Mesodermal cell (in vitro differentiated cells): ENCODE results near the gene DMRT1.

Experiments
- H3K27ac ChIP-seq: 2 replicates; pipeline ENCODE4 v1.7.0; 2013; ENCODE audit warnings: mild to moderate bottlenecking, low read depth, low read length, moderate library complexity; ENCODE audit not compliant: severe bottlenecking
- H3K36me3 ChIP-seq: 2 replicates; pipeline ENCODE4 v1.7.1; 2013; ENCODE audit warnings: mild to moderate bottlenecking, low read length, moderate library complexity; ENCODE audit not compliant: control insufficient read depth, insufficient read depth
- H3K4me1 ChIP-seq: one replicate; pipeline ENCODE4 v1.7.1; 2013; ENCODE audit warnings: mild to moderate bottlenecking, low read length; ENCODE audit not compliant: insufficient read depth, control insufficient read depth, poor library complexity, severe bottlenecking
- H3K4me3 ChIP-seq: 2 replicates; pipeline ENCODE4 v1.7.0; 2013; ENCODE audit warnings: low read length, control low read depth, mild to moderate bottlenecking; ENCODE audit not compliant: insufficient read depth, poor library complexity, severe bottlenecking; ENCODE audit errors: extremely low read depth
- H3K9me3 ChIP-seq: 2 replicates; pipeline ENCODE4 v1.7.1; 2013; ENCODE audit warnings: mild to moderate bottlenecking, low read length, moderate library complexity; ENCODE audit not compliant: control insufficient read depth
- WGBS, 2 experiments: methylation state at CpG; one replicate each; pipeline ENCODE4 v1.1.5; 2013; ENCODE audit warnings: missing lambda C conversion rate in 2 of 2; ENCODE audit not compliant: insufficient coverage in 2 of 2; 5-methylcytosine and 5-hydroxymethylcytosine counted together

Gene DMRT1

DNA sequence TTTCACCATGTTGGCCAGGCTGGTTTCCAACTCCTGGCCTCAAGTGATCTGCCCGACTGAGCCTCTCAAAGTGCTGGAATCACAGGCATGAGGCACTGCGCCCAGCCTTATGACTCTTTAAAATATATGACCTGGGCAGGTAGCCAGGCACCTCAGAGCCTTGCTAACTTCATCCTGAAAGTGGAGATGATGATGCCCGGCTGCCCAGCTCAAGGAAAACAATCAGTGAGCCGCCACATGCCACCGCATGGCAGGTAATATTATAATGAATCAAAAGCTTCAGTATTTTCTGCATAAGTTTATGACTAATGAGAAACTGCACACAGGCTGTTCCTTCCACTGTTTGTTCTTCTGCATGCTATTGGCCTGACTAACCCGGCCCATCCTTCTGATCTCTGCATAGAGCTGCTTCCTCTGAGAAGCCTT lies 30.4 kb upstream of the DMRT1 start:
- WGBS, 2 experiments: 81 to 82% methylated on average over 3 to 4 of the region's 6 CpGs
- Histone ChIP-seq H3K27ac (no peak overlapping the region), H3K4me1 (no peaks in the 10 kb centered on the region), H3K4me3 (no peak overlapping the region), H3K9me3 (no peaks in the 10 kb centered on the region), H3K36me3 (no peaks in the 10 kb centered on the region)

DNA sequence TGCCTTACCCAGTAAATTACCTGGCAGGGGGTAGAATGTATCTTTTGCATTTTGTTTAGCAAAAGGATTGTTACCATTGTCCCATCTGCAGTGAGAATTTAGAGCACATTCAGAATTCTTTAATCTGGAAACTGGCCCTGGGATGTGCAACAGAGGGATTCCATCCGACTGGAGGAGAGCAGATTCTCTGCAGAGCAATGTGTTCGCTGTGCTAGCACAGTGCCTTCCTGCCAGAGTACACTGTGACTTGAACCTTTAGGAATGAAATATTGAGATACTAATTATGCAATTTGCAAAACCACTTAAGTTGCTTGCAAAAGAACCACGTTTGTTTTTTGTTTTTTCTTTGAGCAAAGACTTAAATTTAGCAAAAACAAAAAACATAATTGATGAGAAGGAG lies 22.5 kb upstream of the DMRT1 start:
- Histone ChIP-seq H3K4me1 (no peaks in the 10 kb centered on the region), H3K9me3 (no peaks in the 10 kb centered on the region), H3K27ac (no peak overlapping the region), H3K36me3 (no peaks in the 10 kb centered on the region), H3K4me3 (no peak overlapping the region)
- 64 to 94% methylated on average over 2 of the region's 3 CpGs for WGBS, 2 experiments

GRCh38 chr9:826500-827280 lies 14.8 kb upstream of the DMRT1 start:
- 78 to 81% methylated on average over 10 to 24 of the region's 26 CpGs for WGBS, 2 experiments
- Histone ChIP-seq H3K4me1 (no peaks in the 10 kb centered on the region), H3K27ac (no peak overlapping the region), H3K4me3 (no peak overlapping the region), H3K9me3 (no peaks in the 10 kb centered on the region), H3K36me3 (no peaks in the 10 kb centered on the region)

DNA sequence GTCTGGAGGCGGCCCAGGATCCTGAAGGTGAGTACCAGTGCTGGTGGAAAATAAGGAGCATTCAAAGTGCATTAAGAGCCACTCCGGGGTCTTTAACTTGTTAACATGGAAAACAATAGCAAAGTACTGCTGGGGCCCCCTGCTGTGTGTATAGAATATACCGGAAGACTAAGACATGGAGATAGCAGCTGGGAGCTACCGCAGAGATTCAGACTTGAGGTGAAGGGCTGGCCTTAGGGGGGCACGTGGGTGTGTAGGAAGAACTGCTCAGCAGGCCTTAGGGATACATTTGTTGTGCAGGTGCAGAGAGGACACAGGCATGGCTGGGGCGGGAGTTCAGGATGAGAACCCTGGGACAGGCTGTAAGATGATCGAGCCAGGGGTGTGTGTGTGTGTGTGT lies 1.2 kb upstream of the DMRT1 start:
- H3K4me3 ChIP-seq: no peak overlapping the region
- 1 to 2% methylated on average over 6 of the region's 7 CpGs for WGBS, 2 experiments
- no peak overlapping the region for H3K27ac ChIP-seq

GRCh38 chr9:842635-843426 lies 1.3 kb downstream of the DMRT1 start:
- no peaks in the 10 kb centered on the region for H3K36me3 ChIP-seq
- H3K4me1 ChIP-seq: peaks cover 3% of the 10 kb centered on the region
- H3K9me3 ChIP-seq: no peaks in the 10 kb centered on the region
- H3K4me3 ChIP-seq: no peak overlapping the region
- no peak overlapping the region for H3K27ac ChIP-seq
- 2 to 3% methylated on average over 49 to 55 of the region's 61 CpGs for WGBS, 2 experiments

More for the DNA sequence above, 1.2 kb upstream of the DMRT1 start:
- Histone ChIP-seq H3K4me1 (peaks cover 3% of the 10 kb centered on the region), H3K36me3 (no peaks in the 10 kb centered on the region), H3K9me3 (no peaks in the 10 kb centered on the region)

- WGBS, 2 experiments: 0 to 3% methylated on average over 6 to 8 of the region's 12 CpGs
- Histone ChIP-seq H3K36me3 (no peaks in the 10 kb centered on the region), H3K9me3 (no peaks in the 10 kb centered on the region), H3K4me3 (no peak overlapping the region), H3K27ac (no peak overlapping the region), H3K4me1 (peaks cover 3% of the 10 kb centered on the region)
These were observed 1.9 kb downstream of the DMRT1 start for GRCh38 chr9:843427-843785.

- WGBS, 2 experiments: 34 to 49% methylated on average over 5 to 6 of the region's 7 CpGs
- no peak overlapping the region for H3K4me3 ChIP-seq
These were observed 5.4 kb downstream of the DMRT1 start for GRCh38 chr9:846852-847251.

GRCh38 chr9:847505-847904 lies 6.0 kb downstream of the DMRT1 start:
- Histone ChIP-seq H3K4me1 (no peaks in the 10 kb centered on the region), H3K9me3 (no peaks in the 10 kb centered on the region), H3K27ac (no peak overlapping the region), H3K4me3 (no peak overlapping the region), H3K36me3 (no peaks in the 10 kb centered on the region)
- 27 to 56% methylated on average over 2 to 3 of the region's 6 CpGs for WGBS, 2 experiments

More at GRCh38 chr9:846852-847251, 5.4 kb downstream of the DMRT1 start:
- no peaks in the 10 kb centered on the region for H3K36me3 ChIP-seq
- no peak overlapping the region for H3K27ac ChIP-seq
- no peaks in the 10 kb centered on the region for H3K9me3 ChIP-seq
- no peaks in the 10 kb centered on the region for H3K4me1 ChIP-seq

DNA sequence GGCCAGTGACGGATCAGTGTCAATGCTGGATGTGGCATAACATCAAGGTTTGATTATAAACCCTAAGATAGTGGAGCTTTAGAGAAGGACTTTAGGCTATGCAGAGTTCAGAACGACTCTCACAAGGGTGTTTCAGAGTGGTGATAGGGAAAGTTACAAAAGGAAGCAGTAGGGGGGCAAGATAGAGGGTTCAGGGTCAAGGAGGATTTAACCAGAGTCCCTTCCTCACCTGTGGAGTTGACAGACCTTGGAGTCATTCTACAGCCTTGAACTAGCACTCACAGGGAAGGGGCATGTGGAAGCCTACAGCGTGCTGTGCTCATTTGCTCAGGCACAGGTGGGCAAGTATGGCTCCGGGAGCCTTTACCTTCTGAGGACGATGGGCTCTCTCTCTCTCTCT lies 7.9 kb downstream of the DMRT1 start:
- no peaks in the 10 kb centered on the region for H3K9me3 ChIP-seq
- no peak overlapping the region for H3K27ac ChIP-seq
- H3K4me1 ChIP-seq: no peaks in the 10 kb centered on the region
- 72 to 80% methylated on average over 4 to 5 of the region's 5 CpGs for WGBS, 2 experiments
- H3K36me3 ChIP-seq: no peaks in the 10 kb centered on the region
- H3K4me3 ChIP-seq: no peak overlapping the region

GRCh38 chr9:852539-852938 lies 11.0 kb downstream of the DMRT1 start:
- Histone ChIP-seq H3K9me3 (no peaks in the 10 kb centered on the region), H3K4me3 (no peak overlapping the region), H3K36me3 (no peaks in the 10 kb centered on the region), H3K4me1 (no peaks in the 10 kb centered on the region), H3K27ac (no peak overlapping the region)
- 44 to 83% methylated on average over 2 to 3 of the region's 4 CpGs for WGBS, 2 experiments

DNA sequence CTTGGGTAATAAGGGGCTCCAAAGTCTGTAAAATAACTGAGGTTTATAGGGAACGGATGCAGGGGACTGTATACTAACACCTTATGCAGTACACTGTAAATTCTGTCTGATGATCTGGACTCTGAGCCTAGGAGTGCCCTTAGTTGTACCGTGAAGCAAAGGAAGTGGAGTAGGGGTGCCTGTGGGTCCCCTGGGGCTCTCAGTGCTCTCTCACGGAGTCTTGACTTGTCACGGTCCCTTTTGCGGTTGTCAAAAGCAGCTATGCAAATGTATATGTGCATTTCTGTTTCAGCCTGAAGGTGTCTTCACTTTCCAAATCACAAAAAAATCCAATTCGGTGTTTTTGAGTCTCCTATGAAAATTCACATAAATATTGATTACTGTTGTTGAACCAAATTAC lies 17.8 kb downstream of the DMRT1 start:
- Histone ChIP-seq H3K4me1 (no peaks in the 10 kb centered on the region), H3K4me3 (no peak overlapping the region), H3K9me3 (peaks cover 3% of the 10 kb centered on the region), H3K27ac (no peak overlapping the region), H3K36me3 (no peaks in the 10 kb centered on the region)
- WGBS, 2 experiments: 40 to 87% methylated on average over 1 to 3 of the region's 6 CpGs
